Upper lobe of right lung (tissue), 1 donor: ENCODE data around the gene AIRE. TPM values are rescaled to one million over a fixed set of nuclear protein-coding genes. Genes with fewer than 3 reads are reported as not detected.

Experiments used
- ATAC-seq: fragments of 200-7000 bp; cut with Tn5 transposase; one replicate; pipeline ENCODE4 v1.9.1; 2020; ENCODE audit warnings: mild to moderate bottlenecking, moderate library complexity
- DNase-seq: peaks from one replicate; pipeline ENCODE4 v3.0.0-alpha.2; 2020
- H3K27ac ChIP-seq: fragments of 200-600 bp; one replicate; pipeline ENCODE4 v1.8.0; 2022
- H3K27me3 ChIP-seq: fragments of 200-600 bp; one replicate; pipeline ENCODE4 v1.8.0; 2022; ENCODE audit warnings: mild to moderate bottlenecking
- H3K36me3 ChIP-seq: fragments of 200-600 bp; one replicate; pipeline ENCODE4 v1.8.0; 2022
- H3K4me1 ChIP-seq: fragments of 200-600 bp; one replicate; pipeline ENCODE4 v1.8.0; 2022
- H3K4me3 ChIP-seq: fragments of 200-600 bp; one replicate; pipeline ENCODE4 v1.8.0; 2022; ENCODE audit warnings: mild to moderate bottlenecking
- H3K9me3 ChIP-seq: fragments of 200-600 bp; one replicate; pipeline ENCODE4 v1.8.0; 2022
- intact Hi-C: fragments of 100-400 bp; cut with DNase I; formaldehyde crosslinking; loops from one replicate; pipeline ENCODE4 v1.11.0; 2022
- total RNA-seq: library from RNA; stranded (reverse); fragmentation: NEBNext Ultra II Directional; extraction: Animal tissue kit (Norgen Biotek cat#: 25700); gene quantifications from one replicate; pipeline ENCODE4 v1.2.1, GENCODE V29; 2021
- TF ChIP-seq, protein P1 (sequence below): fragments of 200-600 bp; IDR thresholded peaks from one replicate; pipeline ENCODE4 v1.8.0; 2022; ENCODE audit warnings: antibody characterized with exemption
- donor health status: DM: no; HTN: yes; CAD: no; lungs with severe emphysema.

Gene AIRE
- total RNA-seq, 1 donor from 2014 or later: not detected

DNA sequence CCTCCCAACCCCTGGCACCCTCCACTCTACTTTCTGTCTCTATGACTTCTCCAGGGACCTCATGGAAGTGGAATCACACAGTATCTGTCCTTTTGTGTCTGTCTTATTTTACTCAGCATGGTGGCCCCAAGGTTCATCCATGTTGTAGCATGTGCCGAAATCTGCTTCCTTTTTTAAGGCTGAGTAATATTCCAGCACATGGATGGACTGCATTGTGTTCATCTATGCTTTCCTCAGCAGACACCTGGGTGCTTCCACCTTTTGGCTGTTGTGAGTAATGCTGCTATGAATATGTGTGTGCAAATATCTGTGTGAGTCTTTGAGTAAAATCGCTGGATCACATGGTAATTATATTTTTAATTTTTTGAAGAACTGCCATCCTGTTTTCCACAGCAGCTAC is 12.6 kb downstream of the AIRE start:
- intact Hi-C loops: no loop called here
- Histone ChIP-seq H3K4me1 (peaks cover 40% of the 10 kb centered on the region), H3K36me3 (no peaks in the 10 kb centered on the region), H3K9me3 (no peaks in the 10 kb centered on the region), H3K4me3 (no peak overlapping the region), H3K27me3 (no peaks in the 10 kb centered on the region), H3K27ac (no peak overlapping the region)
- no peak for ATAC-seq
- no peak for DNase-seq
- TF ChIP-seq, protein P1, sequence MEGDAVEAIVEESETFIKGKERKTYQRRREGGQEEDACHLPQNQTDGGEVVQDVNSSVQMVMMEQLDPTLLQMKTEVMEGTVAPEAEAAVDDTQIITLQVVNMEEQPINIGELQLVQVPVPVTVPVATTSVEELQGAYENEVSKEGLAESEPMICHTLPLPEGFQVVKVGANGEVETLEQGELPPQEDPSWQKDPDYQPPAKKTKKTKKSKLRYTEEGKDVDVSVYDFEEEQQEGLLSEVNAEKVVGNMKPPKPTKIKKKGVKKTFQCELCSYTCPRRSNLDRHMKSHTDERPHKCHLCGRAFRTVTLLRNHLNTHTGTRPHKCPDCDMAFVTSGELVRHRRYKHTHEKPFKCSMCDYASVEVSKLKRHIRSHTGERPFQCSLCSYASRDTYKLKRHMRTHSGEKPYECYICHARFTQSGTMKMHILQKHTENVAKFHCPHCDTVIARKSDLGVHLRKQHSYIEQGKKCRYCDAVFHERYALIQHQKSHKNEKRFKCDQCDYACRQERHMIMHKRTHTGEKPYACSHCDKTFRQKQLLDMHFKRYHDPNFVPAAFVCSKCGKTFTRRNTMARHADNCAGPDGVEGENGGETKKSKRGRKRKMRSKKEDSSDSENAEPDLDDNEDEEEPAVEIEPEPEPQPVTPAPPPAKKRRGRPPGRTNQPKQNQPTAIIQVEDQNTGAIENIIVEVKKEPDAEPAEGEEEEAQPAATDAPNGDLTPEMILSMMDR: no peak

DNA sequence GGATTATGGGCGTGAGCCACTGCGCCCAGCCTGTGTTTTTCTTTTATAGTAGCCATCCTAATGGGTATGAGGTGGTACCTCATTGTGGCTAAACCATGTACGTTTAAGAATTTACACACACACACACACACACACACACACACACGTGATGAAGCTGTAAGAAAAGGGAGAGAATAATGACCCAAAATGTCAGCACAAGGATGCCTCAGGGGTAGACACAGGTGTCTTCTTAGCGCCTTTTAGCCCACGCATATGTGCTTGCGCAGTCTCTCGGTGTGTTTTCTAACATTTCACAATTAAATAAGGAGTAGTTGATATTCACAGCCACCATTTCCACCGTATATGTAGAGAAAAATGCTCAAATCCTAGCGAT is 13.4 kb downstream of the AIRE start:
- Histone ChIP-seq H3K4me1 (peaks cover 46% of the 10 kb centered on the region), H3K27me3 (no peaks in the 10 kb centered on the region), H3K9me3 (no peaks in the 10 kb centered on the region), H3K36me3 (no peaks in the 10 kb centered on the region), H3K4me3 (peak overlapping the region; percentile 78), H3K27ac (peak overlapping the region; percentile 88)
- intact Hi-C loops: no loop called here
- DNase-seq: no peak
- TF ChIP-seq, protein P1: no peak
- no peak for ATAC-seq

DNA sequence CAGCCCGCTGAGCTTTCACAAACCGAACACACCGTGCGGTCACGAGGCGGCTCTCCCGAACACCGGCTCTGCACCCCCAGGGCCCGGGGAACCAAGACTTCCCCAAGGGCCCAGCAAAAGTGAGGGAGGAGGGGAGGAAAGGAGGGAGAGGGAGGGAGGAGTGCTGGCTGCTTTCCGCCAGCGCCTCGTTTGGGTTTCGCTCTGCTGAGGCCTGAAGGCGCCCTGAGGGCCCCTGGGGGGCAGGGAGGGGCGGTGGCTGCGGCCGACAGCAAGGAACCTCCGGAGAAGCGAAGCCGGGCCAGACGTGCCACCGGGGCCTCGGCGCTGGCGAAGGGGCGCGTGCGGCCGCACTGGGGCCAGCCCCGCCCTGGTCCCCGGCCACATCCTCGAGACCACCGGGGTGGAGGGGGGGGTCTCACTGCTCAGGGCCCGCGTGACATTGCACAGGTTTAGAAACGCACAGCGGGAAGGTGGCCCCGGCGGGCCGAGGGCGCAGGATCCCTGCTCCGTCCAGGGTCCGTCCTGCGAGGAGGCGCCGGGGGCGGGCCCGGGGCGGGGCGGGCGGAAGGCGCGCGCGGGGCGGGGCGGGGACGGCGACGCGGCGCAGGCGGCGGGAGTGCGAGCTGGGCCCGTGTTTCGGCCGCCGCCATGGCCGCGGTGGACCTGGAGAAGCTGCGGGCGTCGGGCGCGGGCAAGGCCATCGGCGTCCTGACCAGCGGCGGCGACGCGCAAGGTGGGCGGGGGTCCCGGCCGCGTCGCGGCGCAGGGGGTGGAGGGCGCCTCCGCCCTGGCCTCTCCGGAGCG is 14.0 kb downstream of the AIRE start, which contains the start of gene PFKL:
Gene PFKL (plus strand): TSS at position 596 of the 804 bp plus-strand sequence. CDS start 53 bp downstream, at position 649.
- peak within 1 kb of the TSS; percentile 78 for H3K4me3 ChIP-seq
- TF ChIP-seq, protein P1: no peak
- H3K4me1 ChIP-seq: peaks cover 47% of the 10 kb centered on the region
- H3K27ac ChIP-seq: peak within 1 kb of the TSS; percentile 88
- no peaks in the 10 kb centered on the region for H3K9me3 ChIP-seq
- H3K36me3 ChIP-seq: no peaks in the 10 kb centered on the region
- intact Hi-C loops: no loop called here
- no peaks in the 10 kb centered on the region for H3K27me3 ChIP-seq
- DNase-seq: peak; percentile 89
- peak; percentile 77 for ATAC-seq

DNA sequence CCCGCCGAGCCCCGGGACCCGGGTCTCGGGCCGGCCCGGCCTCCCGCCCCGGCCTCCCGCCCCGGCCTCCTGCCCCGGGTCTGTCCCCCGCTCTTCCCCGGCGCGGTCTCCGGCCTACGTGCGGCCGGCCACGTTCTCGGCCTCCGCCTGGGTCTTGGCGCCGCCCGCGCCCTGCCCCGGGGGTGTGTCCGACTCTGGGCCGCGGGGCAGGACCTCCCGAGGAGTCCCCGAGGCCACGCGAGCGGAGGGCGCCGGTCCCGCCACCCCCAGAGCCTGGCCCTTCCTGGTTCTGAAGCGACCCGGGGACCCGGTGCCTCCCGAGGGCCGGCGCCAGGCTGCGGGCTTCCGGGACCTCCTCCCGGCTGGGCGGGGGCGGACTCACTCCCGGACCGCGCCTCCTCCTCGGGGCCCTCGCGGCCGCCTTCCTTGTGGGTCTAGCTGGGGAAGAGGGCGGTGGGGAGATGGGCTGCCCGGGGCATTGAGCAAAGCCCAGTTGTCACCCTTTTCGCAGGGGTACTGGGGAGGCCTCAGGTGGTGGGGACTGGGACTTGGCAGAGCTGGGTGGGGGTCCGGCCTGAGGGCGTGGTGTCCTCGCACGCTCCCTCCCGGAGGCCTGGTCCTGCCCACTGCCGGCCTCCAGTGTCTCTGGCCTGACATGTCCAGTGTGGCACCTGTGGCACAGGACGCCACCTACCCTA is 14.7 kb downstream of the AIRE start:
- H3K36me3 ChIP-seq: no peaks in the 10 kb centered on the region
- H3K4me1 ChIP-seq: peaks cover 43% of the 10 kb centered on the region
- H3K27ac ChIP-seq: peak overlapping the region; percentile 84
- no peaks in the 10 kb centered on the region for H3K27me3 ChIP-seq
- TF ChIP-seq, protein P1: no peak
- H3K9me3 ChIP-seq: no peaks in the 10 kb centered on the region
- H3K4me3 ChIP-seq: peak overlapping the region; percentile 78
- DNase-seq: peak; percentile 92
- intact Hi-C loops: no loop called here
- ATAC-seq: peak; percentile 74

DNA sequence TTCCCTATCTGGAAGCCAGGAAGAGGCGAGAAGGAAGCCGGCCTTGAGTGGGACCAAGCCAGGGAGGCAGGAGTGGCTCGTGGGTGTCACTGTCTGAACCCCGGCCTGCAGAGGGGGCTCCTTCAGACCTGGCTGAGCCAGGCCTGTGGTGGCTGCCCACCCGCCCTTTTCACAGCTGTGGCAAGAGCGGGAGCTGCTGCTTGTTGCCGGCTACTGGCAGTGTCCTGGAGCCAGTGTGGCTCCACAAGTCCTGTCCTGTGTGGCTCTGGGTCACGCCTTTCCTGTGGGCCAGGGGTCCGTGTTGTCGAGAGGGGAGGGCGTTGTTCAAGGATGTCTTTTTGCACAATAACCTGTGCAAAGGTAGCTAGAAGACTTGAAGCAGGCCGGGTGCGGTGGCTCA is 15.5 kb downstream of the AIRE start:
- H3K9me3 ChIP-seq: no peaks in the 10 kb centered on the region
- H3K27me3 ChIP-seq: no peaks in the 10 kb centered on the region
- TF ChIP-seq, protein P1: no peak
- peaks cover 43% of the 10 kb centered on the region for H3K4me1 ChIP-seq
- H3K27ac ChIP-seq: peak overlapping the region; percentile 84
- intact Hi-C loops: no loop called here
- DNase-seq (no peak), ATAC-seq (no peak)
- peak overlapping the region; percentile 78 for H3K4me3 ChIP-seq
- H3K36me3 ChIP-seq: no peaks in the 10 kb centered on the region
